ENCODE measurements around the gene SPART.

SPART gene

GRCh38 chr13:36346222-36347083 lies at the start of gene SPART:
TSS of gene SPART (minus strand) at chr13:36346394. CDS start at chr13:36335830, 10,564 bp downstream.
- peak; percentile 83 for DNase-seq

DNA sequence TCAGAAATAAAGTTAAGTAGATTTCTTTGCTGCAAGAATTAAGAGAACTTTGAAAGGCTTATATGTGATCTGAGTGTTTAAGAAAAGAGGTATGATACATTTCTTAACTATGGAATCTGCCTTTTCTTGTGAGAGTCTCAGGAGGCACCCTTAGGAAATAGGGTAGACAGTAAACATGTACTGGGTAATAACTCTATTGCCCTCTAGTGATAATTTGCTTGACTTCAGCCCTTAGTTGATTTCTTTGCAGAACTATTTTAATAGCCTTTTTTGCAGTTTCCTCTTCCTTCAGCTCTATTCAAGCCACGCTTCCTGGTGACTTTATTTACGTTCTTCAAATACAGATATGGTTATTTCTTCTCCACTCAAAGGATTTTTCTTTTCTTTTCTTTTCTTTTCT lies 49.1 kb upstream of the SPART start:
- DNase-seq = no peak

DNA sequence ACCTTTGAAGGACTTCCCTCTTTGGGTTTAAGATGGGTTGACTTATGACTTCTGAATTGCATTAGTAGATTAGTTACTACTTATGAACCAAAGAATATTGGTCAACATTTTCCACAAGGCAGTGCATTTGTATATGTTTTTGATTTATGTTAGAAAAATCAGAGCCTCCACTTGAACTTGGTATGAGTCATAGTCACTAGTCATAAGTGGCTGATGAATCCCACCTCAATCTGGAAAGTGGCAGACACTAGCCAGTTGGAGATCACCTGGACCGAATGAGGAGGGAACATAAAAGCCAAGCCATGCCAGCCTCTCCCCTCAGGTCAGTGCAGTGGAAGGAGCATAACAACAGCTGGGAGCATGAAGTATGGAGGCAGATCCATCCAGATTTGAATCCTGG lies 39.3 kb upstream of the SPART start:
- DNase-seq = no peak

DNA sequence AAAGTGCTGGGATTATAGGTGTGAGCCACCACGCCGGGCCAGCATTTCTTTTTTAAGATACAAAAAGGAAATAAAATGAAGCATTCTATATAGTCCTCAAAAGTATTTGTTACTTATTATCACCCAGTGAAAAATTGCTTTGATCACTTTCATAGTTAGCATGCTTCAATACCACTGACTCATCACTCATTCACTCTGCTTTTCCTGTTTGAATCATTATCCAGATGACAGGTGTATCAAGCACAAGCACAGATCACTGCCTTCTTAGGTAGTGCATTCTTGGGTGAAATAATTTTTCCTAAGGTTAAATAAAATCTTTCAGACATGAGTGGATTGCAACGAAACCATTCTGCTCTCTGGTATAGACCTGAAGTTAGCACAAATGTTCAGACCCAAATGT lies 35.8 kb upstream of the SPART start:
- no peak for DNase-seq

DNA sequence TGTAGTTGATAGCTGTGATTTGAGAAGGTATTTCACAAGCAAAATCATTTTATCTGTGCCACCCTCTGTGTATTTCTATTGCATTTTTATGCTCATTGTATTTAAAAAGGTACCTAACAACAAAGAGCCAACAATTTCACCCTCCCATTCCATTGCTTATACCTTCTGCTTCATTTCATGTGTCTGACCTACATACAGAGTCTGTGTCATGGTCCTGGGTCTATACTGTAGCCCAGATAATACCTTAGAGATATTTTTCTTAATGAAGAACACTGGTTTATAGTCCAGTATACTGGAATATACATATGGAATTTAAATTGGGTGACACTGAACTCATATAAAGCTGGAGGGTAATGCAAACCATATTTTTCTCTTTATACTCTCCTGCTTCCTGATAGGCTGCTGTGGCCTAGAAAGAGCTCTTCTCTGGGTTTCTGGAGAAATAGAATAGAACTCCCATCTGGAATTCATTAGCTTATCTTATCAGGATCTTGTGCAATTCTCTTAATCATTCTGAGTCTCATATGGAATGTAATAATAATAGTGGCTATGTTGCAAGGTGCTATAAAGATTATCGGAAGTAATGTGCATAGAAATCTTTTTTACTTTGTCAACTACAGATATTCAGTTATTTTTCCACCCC lies 31.8 kb upstream of the SPART start:
- DNase-seq = no peak

- DNase-seq = no peak
Observed at GRCh38 chr13:36374063-36374462, 27.9 kb upstream of the SPART start.

- no peak for DNase-seq
Observed at GRCh38 chr13:36371185-36371584, 25.0 kb upstream of the SPART start.

GRCh38 chr13:36370108-36370429 lies 23.9 kb upstream of the SPART start:
- DNase-seq = no peak

DNA sequence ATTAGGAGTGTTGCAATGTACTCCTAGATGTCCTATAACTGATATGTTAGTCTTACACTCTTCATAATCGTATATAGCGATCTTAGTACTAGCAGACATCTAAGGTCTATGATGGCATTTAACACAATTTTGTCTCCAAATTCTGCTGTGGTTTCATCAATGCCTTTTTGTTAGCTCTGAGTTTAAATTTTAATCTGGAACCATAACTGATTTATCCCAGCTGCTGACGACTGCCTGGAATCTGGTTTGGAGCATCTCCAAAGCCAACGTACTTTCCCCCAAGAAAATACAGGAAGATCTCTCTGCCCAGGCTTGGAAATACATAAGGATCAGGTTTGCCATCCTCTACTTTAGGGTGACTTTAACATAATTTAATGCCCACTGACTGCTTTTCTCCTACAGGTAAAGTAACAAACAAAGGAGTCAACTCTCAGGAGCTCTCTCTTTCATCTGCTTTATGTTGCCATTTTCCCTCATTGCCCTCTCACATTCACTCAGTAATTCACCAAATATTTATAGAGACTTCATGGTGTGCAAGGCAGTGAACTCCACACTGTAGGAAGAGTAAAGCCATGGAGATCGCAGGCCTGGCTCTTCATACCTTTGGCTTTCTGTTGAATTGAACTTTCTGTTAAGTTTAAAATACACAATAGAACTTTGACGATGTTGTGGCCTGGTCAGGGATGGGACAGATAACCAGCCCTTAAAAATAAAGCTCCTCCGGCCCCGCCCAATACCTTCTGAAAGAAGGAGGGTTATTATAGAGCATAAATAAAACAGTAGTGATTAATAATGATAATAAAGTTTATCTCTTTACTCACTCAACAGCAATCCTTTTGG lies 23.3 kb upstream of the SPART start:
- no peak for DNase-seq

DNA sequence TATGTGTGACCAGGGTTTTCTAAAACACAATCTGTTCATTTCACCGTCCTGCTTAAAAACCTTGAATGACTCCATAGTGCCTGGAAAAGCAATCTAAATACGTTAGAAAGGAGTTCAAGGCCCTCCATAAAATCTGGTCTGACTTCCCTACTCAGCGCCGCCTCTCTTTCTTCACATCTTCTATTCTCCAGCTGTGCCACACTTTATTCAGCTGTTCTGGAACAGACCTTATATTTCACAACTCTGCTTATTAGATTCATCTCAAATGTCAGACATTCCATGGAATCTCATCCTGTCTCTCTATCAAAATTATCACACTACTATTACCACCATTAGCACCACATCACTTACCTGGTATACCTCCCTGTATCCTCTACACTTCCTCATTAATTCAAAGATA lies 19.8 kb upstream of the SPART start:
- DNase-seq = no peak

GRCh38 chr13:36363366-36363863 lies 17.2 kb upstream of the SPART start:
- DNase-seq = no peak

DNA sequence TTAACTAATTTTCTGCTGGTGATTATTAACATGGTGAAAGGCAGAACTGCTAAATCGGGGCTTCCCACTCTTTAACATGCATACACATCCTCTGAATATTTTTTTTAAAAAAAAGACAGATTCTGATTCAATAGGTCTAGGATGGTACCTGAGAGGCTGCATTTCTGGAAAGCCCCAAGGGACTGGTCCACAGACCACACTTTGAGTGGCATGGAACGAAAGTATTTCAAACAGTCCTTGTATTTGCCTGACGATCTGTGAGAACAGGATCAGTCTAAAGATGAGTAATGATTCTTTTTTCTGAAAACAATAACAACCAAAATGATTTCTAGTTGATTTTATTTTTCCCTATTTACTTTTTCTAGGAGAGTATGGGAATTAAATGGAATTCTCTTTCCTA lies 16.7 kb upstream of the SPART start:
- DNase-seq = no peak

DNA sequence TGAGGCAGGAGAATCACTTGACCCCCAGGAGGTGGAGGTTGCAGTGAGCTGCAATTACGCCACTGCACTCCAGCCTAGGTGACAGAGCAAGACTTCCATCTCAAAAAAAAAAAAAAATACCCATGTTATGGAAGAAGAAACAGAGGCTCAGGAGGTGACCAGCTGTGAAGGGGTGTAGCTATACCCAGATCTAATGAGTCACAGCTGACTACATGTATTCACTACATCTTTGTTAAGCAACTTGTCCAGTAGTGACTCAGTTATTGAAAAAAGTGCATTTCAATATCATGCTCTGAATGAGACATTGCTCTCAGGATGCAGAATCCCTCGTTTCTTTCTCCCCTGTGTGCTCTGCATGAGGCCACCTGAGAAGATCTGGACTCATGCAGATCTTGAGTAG lies 16.1 kb upstream of the SPART start:
- peak; percentile 32 for DNase-seq

- DNase-seq = no peak
Observed at GRCh38 chr13:36360903-36361302, 14.7 kb upstream of the SPART start.

GRCh38 chr13:36359301-36359950 lies 13.2 kb upstream of the SPART start:
- DNase-seq = no peak

- DNase-seq = no peak
Observed at GRCh38 chr13:36358175-36358718, 12.1 kb upstream of the SPART start.

DNA sequence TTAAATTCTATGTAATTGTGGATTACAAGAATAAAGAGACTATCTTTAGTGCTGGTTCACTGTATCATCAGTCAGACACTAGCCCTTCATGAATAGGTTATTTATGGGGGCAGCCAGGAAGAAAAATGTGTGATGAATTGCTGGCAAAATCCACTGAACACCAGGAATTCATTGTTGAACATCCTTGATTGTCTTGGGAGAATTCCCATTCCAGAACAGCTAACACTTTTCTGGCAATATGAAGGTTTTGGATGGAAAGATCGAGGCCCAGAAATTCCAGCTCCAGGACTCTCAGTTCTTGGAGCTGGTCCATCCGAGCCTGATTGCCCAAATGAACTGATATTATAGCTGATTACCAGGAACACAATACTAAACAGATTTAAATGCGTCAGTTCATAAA lies 11.5 kb upstream of the SPART start:
- no peak for DNase-seq

GRCh38 chr13:36357231-36357630 lies 11.0 kb upstream of the SPART start:
- DNase-seq = no peak

DNA sequence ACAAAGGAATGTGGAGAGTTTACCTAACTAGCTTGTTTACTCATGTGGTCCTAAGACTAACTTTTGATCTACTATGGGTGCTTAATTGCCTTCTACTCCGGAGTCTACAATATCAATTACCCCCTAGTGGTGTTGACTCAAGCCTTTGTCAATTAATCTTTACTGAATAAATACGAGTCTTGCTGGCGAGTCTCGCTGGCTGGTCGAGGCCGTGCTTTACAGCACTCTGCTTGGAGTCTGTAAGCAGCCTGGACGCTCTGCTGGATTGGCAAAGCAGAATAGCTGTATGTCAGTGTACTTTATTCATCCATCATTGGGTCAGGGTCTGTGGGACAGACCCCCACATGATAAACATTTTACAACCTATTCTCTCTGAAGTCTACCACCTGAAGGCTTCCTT lies 9.9 kb upstream of the SPART start:
- no peak for DNase-seq

DNA sequence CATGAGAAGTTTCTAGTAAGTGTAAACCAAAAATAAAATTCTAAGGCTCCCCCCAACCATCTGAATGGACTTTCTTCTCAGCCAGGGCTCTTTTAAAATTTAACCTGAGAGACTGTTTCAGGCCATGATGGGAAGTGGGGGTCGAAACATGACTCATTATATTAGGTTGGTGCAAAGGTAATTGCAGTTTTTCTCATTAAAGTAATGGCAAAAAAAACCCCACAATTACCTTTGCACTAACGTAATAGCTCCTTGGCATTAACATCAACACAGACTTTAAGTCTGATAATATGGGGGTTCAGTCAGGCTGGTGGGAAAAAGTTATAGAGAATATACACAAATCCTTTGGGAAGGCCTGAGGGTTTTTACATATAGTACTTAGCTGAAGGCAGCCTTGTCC lies 9.4 kb upstream of the SPART start:
- DNase-seq = no peak

DNA sequence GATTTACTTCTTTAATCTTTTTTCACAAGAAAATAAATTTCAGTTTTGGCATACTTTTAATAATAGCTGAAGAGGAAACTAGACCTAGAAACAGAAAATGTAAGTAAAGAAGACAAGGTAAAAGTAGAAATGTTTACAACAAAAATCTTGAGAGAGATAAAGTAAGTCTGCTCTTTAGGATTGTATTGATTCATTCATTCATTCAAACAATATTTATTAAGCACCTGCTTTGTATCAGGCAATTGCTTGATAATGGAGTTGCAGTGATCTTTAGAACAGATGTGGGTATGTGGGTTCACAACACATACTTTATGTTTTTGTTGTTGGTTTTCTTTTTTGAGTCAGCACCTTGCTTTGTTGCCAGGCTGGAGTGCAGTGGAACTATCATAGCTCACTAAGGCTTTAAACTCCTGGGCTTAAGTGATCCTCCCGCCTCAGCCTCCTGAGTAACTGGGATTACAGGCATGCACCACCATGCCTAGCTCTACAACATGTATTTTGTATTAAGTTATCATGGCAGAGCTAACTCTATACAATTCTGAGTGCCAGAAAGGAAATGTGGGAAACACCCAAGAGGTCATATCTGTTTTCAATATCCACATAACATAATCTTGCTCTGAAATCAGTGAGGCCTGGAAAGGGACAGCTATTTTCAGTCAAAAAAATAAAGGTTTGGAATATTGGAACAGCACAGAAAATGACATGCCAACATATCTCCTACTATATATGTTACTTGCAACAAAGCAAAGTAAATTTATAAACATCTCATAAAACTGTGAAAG lies 8.8 kb upstream of the SPART start:
- DNase-seq = no peak

DNA sequence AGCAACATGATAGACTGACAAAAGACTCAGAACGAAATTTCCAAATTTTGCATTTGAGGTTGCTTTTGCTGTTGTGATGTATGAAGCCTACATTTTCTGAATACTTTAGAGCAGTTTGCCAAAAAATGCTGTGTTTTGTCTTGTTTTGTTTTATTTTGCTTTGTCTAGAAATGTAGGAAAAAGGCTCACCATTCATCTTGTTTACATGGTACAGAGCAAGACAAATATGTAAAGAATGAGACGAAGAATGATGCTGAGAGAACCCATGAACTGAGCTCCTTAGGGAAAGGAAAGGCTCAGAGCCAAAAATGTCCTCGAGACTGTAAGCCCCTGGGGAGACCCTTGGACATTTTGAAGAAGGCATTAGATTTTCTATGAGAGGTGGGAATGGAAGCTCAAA lies 6.8 kb upstream of the SPART start:
- DNase-seq = no peak
